Measurements from ENCODE around the gene IGSF1.
"Not testable (repeated sequence)": the region's sequence is repeated elsewhere in the genome, so short reads cannot be mapped to it uniquely, and the experiment has no call there.

Gene IGSF1

GRCh38 chrX:131257367-131257766, 31.7 kb downstream of the IGSF1 start:
- Histone ChIP-seq H3K9ac (ENCODE audit: low read length) (no peak overlapping the region), H3K27me3 (replicated peaks; ENCODE audit: insufficient read depth, low read length) (no peaks in the 10 kb centered on the region), H2AFZ (ENCODE audit: low read length) (no peak overlapping the region), H3K27ac (ENCODE audit: low read length) (no peak overlapping the region), H3K9me2 (replicated peaks; ENCODE audit: insufficient read depth, low read length) (no peaks in the 10 kb centered on the region), H3K4me3 (ENCODE audit: low read length) (no peak overlapping the region), H3K36me3 (replicated peaks; ENCODE audit: insufficient read depth, low read length) (no peaks in the 10 kb centered on the region), H3K4me2 (ENCODE audit: low read depth, low read length) (no peak overlapping the region), H4K20me1 (ENCODE audit: insufficient read depth, low read length) (no peaks in the 10 kb centered on the region), H3F3A (ENCODE audit: insufficient read depth, low read length) (no peaks in the 10 kb centered on the region), H3K79me2 (ENCODE audit: low read length) (no peaks in the 10 kb centered on the region), H3K4me1 (ENCODE audit: low read length) (no peaks in the 10 kb centered on the region), H3K9me3 (replicated peaks; ENCODE audit: insufficient read depth, low read length) (no peaks in the 10 kb centered on the region)
- TF ChIP-seq EZH2phosphoT487 (IDR thresholded peaks at IDR 0.05; ENCODE audit: low read length): no peak
- no peak for TF ChIP-seq CTCF (IDR thresholded peaks at IDR 0.05; ENCODE audit: low read length)
- no peak for TF ChIP-seq EZH2 (optimal IDR thresholded peaks at IDR 0.05; ENCODE audit: low read depth, low read length)
- no peak for DNase-seq

DNA sequence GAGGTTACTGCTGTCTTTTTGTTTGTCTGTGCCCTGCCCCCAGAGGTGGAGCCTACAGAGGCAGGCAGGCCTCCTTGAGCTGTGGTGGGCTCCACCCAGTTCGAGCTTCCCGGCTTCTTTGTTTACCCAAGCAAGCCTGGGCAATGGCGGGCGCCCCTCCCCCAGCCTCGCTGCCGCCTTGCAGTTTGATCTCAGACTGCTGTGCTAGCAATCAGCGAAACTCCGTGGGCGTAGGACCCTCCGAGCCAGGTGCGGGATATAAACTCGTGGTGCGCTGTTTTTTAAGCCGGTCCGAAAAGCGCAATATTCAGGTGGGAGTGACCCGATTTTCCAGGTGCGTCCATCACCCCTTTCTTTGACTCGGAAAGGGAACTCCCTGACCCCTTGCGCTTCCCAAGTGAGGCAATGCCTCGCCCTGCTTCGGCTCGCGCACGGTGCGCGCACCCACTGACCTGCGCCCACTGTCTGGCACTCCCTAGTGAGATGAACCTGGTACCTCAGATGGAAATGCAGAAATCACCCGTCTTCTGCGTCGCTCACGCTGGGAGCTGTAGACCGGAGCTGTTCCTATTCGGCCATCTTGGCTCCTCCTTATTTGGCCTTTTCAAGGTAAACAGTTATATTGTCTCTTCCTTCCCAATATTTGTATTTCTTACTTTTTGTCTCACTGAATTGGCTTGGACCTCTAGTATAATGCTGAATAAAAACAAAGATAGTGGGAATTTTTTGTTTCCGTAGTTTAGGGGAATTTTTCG, 37.9 kb downstream of the IGSF1 start:
- H3K4me3 ChIP-seq (ENCODE audit: low read length); H3K36me3 ChIP-seq (replicated peaks; ENCODE audit: insufficient read depth, low read length); H2AFZ ChIP-seq (ENCODE audit: low read length); DNase-seq; H3K9me2 ChIP-seq (replicated peaks; ENCODE audit: insufficient read depth, low read length); H3K79me2 ChIP-seq (ENCODE audit: low read length); H4K20me1 ChIP-seq (ENCODE audit: insufficient read depth, low read length); H3K27ac ChIP-seq (ENCODE audit: low read length); H3K27me3 ChIP-seq (replicated peaks; ENCODE audit: insufficient read depth, low read length); H3K9me3 ChIP-seq (replicated peaks; ENCODE audit: insufficient read depth, low read length); H3F3A ChIP-seq (ENCODE audit: insufficient read depth, low read length); H3K4me2 ChIP-seq (ENCODE audit: low read depth, low read length); H3K9ac ChIP-seq (ENCODE audit: low read length); H3K4me1 ChIP-seq (ENCODE audit: low read length): not testable (repeated sequence)

DNA sequence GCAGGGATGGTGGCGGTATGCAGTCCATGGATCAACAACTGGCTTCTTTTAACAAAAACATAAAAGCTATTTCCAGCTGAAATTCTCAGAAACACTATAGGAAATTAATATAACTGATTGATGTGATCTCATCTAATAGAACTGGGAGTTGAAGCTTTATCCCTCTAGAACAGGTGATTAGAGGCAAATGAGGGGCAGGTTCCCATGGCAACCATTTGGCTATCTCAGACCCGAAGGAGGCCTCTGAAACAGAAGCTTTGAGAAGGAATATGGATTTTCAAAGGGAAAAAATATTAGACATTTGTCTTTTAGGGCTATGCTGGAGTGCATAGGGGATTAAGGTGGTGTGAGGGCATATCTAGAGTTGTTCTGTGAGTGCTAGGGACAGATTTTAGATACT, 50.0 kb downstream of the IGSF1 start:
- no peak for TF ChIP-seq EZH2 (optimal IDR thresholded peaks at IDR 0.05; ENCODE audit: low read depth, low read length)
- no peak for TF ChIP-seq EZH2phosphoT487 (IDR thresholded peaks at IDR 0.05; ENCODE audit: low read length)
- TF ChIP-seq CTCF (IDR thresholded peaks at IDR 0.05; ENCODE audit: low read length): no peak
- Histone ChIP-seq H3K4me1 (ENCODE audit: low read length) (no peaks in the 10 kb centered on the region), H3K9me3 (replicated peaks; ENCODE audit: insufficient read depth, low read length) (no peaks in the 10 kb centered on the region), H3K36me3 (replicated peaks; ENCODE audit: insufficient read depth, low read length) (no peaks in the 10 kb centered on the region), H3F3A (ENCODE audit: insufficient read depth, low read length) (no peaks in the 10 kb centered on the region), H3K9ac (ENCODE audit: low read length) (no peak overlapping the region), H4K20me1 (ENCODE audit: insufficient read depth, low read length) (no peaks in the 10 kb centered on the region), H3K27ac (ENCODE audit: low read length) (no peak overlapping the region), H3K27me3 (replicated peaks; ENCODE audit: insufficient read depth, low read length) (no peaks in the 10 kb centered on the region), H3K4me2 (ENCODE audit: low read depth, low read length) (no peak overlapping the region), H3K79me2 (ENCODE audit: low read length) (no peaks in the 10 kb centered on the region), H3K4me3 (ENCODE audit: low read length) (no peak overlapping the region), H2AFZ (ENCODE audit: low read length) (no peak overlapping the region), H3K9me2 (replicated peaks; ENCODE audit: insufficient read depth, low read length) (no peaks in the 10 kb centered on the region)
- DNase-seq: no peak

DNA sequence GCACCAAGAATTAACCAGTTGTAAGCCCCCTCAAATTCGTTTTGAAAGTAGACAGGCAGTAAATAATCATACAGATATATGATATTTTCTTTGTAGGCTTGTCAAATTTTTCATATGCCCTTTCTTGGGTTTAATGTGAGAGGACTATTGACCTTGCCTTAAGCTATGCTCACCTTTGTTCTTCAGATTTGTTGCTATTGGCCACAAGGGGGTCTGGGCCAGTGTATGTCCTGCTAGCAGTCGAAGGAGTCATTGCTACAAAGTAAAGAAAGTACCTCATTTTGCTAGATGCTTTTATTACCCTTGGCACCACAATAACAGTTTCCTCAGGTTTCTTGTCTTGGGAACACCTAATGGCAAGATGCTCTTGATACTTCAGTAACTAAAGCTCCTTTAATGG, 51.7 kb downstream of the IGSF1 start:
- Histone ChIP-seq H4K20me1 (ENCODE audit: insufficient read depth, low read length) (no peaks in the 10 kb centered on the region), H3K4me1 (ENCODE audit: low read length) (no peaks in the 10 kb centered on the region), H3K27ac (ENCODE audit: low read length) (no peak overlapping the region), H3K9me3 (replicated peaks; ENCODE audit: insufficient read depth, low read length) (no peaks in the 10 kb centered on the region), H3K9ac (ENCODE audit: low read length) (no peak overlapping the region), H3K4me2 (ENCODE audit: low read depth, low read length) (no peak overlapping the region), H3K36me3 (replicated peaks; ENCODE audit: insufficient read depth, low read length) (no peaks in the 10 kb centered on the region), H3K4me3 (ENCODE audit: low read length) (no peak overlapping the region), H2AFZ (ENCODE audit: low read length) (no peak overlapping the region), H3F3A (ENCODE audit: insufficient read depth, low read length) (no peaks in the 10 kb centered on the region), H3K79me2 (ENCODE audit: low read length) (no peaks in the 10 kb centered on the region), H3K9me2 (replicated peaks; ENCODE audit: insufficient read depth, low read length) (no peaks in the 10 kb centered on the region), H3K27me3 (replicated peaks; ENCODE audit: insufficient read depth, low read length) (no peaks in the 10 kb centered on the region)
- DNase-seq: no peak
- TF ChIP-seq EZH2 (optimal IDR thresholded peaks at IDR 0.05; ENCODE audit: low read depth, low read length) (no peak), CTCF (IDR thresholded peaks at IDR 0.05; ENCODE audit: low read length) (no peak), EZH2phosphoT487 (IDR thresholded peaks at IDR 0.05; ENCODE audit: low read length) (no peak)

Data from MM.1S (cell line).